Neuronal stem cell (in vitro differentiated cells): ENCODE data around the gene UFM1.

Source experiments
- DNase-seq: peaks from one replicate; pipeline ENCODE4 v3.0.0-alpha.2; 2013; ENCODE audit warnings: low spot score
- H2AFZ ChIP-seq: one replicate; pipeline ENCODE4 v1.6.1; 2013; ENCODE audit warnings: mild to moderate bottlenecking, low read length, inconsistent platforms
- H2AK5ac ChIP-seq: 2 replicates; pipeline ENCODE4 v1.6.1; 2013; ENCODE audit warnings: low read depth, mild to moderate bottlenecking, inconsistent platforms, low read length, moderate library complexity, mixed read lengths
- H2BK120ac ChIP-seq: 2 replicates; pipeline ENCODE4 v1.6.1; 2013; ENCODE audit warnings: low read depth, mild to moderate bottlenecking, inconsistent platforms, low read length, moderate library complexity, mixed read lengths
- H2BK12ac ChIP-seq: one replicate; pipeline ENCODE4 v1.6.1; 2013; ENCODE audit warnings: low read length, inconsistent platforms
- H2BK15ac ChIP-seq: 2 replicates; pipeline ENCODE4 v1.6.1; 2013; ENCODE audit warnings: mild to moderate bottlenecking, low read length, inconsistent platforms, mixed read lengths
- H2BK5ac ChIP-seq: one replicate; pipeline ENCODE4 v1.6.1; 2013; ENCODE audit warnings: inconsistent platforms, mild to moderate bottlenecking, low read length, moderate library complexity
- H3K14ac ChIP-seq: one replicate; pipeline ENCODE4 v1.6.1; 2013; ENCODE audit warnings: low read length, inconsistent platforms
- H3K18ac ChIP-seq: 2 replicates; pipeline ENCODE4 v1.6.1; 2013; ENCODE audit warnings: low read length, inconsistent platforms
- H3K23ac ChIP-seq: 2 replicates; pipeline ENCODE4 v1.6.1; 2013; ENCODE audit warnings: low read depth, mild to moderate bottlenecking, mixed read lengths, low read length, inconsistent platforms; ENCODE audit not compliant: poor library complexity
- H3K27ac ChIP-seq: replicated peaks from 3 replicates; pipeline ENCODE4 v1.5.1; 2013; ENCODE audit warnings: low read length, inconsistent platforms
- H3K27me3 ChIP-seq, 3 experiments: 2 replicates each; pipeline ENCODE4 v1.6.1; 2013; ENCODE audit warnings: low read length in 3 of 3, mild to moderate bottlenecking in 2 of 3, inconsistent platforms in 1 of 3, low read depth in 1 of 3, mixed read lengths in 1 of 3, moderate library complexity in 1 of 3; ENCODE audit not compliant: control insufficient read depth in 3 of 3, insufficient read depth in 3 of 3
- H3K36me3 ChIP-seq, 2 donors: replicated peaks in 1 of 2; 2 replicates each; pipeline ENCODE4 v1.6.1; 2013; ENCODE audit warnings: low read length in 2 of 2; ENCODE audit not compliant: control insufficient read depth in 2 of 2, insufficient read depth in 2 of 2
- H3K4ac ChIP-seq: 2 replicates; pipeline ENCODE4 v1.6.1; 2013; ENCODE audit warnings: inconsistent platforms, mild to moderate bottlenecking, low read length, moderate library complexity
- H3K4me1 ChIP-seq, 2 donors: 1 replicate in 1 of 2; 2 replicates in 1 of 2; pipeline ENCODE4 v1.6.1; 2013; ENCODE audit warnings: low read length in 2 of 2, low read depth in 1 of 2; ENCODE audit not compliant: control insufficient read depth in 2 of 2, insufficient read depth in 1 of 2
- H3K4me2 ChIP-seq: one replicate; pipeline ENCODE4 v1.6.1; 2013; ENCODE audit warnings: mild to moderate bottlenecking, low read length, inconsistent platforms; ENCODE audit not compliant: insufficient read depth, poor library complexity, severe bottlenecking
- H3K4me3 ChIP-seq, 2 donors: 2 replicates each; pipeline ENCODE4 v1.5.1; 2013; ENCODE audit warnings: low read length in 2 of 2, mild to moderate bottlenecking in 2 of 2, inconsistent platforms in 1 of 2, moderate library complexity in 1 of 2
- H3K79me1 ChIP-seq: one replicate; pipeline ENCODE4 v1.6.1; 2013; ENCODE audit warnings: low read depth, mild to moderate bottlenecking, inconsistent platforms, low read length, moderate library complexity
- H3K9ac ChIP-seq: one replicate; pipeline ENCODE4 v1.6.1; 2013; ENCODE audit warnings: mild to moderate bottlenecking, low read depth, low read length, inconsistent platforms; ENCODE audit not compliant: poor library complexity
- H3K9me3 ChIP-seq, 2 donors: replicated peaks in 1 of 2; 2 replicates each; pipeline versions ENCODE3 to v1.6.1; 2013; ENCODE audit warnings: low read length in 2 of 2, mild to moderate bottlenecking in 2 of 2, inconsistent platforms in 1 of 2, low read depth in 1 of 2, mixed read lengths in 1 of 2, moderate library complexity in 1 of 2; ENCODE audit not compliant: control insufficient read depth in 2 of 2, insufficient read depth in 1 of 2
- H4K8ac ChIP-seq: one replicate; pipeline ENCODE4 v1.6.1; 2013; ENCODE audit warnings: low read depth, mild to moderate bottlenecking, inconsistent platforms, low read length, moderate library complexity
- H4K91ac ChIP-seq: one replicate; pipeline ENCODE4 v1.6.1; 2013; ENCODE audit warnings: low read length, low read depth, mild to moderate bottlenecking, inconsistent platforms; ENCODE audit not compliant: poor library complexity
- WGBS, 2 donors: extraction: QIAGEN DNeasy Blood & Tissue Kit; methylation state at CpG; one replicate each; pipeline ENCODE4 v1.1.7; 2013; ENCODE audit warnings: missing lambda C conversion rate in 2 of 2, mixed read lengths in 1 of 2; ENCODE audit not compliant: insufficient read length in 2 of 2, insufficient replicate concordance in 1 of 2; ENCODE audit errors: extremely low coverage in 2 of 2; 5-methylcytosine and 5-hydroxymethylcytosine counted together

The UFM1 gene

GRCh38 chr13:38325426-38325825, 24.2 kb upstream of the UFM1 start:
- H3K79me1 ChIP-seq: no peaks in the 10 kb centered on the region
- no peak overlapping the region for H2AK5ac ChIP-seq
- no peak overlapping the region for H2BK5ac ChIP-seq
- no CpG with 5 or more reads among the region's 1 CpG for WGBS, 2 donors
- H3K9me3 ChIP-seq: no peaks in the 10 kb centered on the region
- H2BK12ac ChIP-seq: no peak overlapping the region
- no peak overlapping the region for H3K4me2 ChIP-seq
- H3K14ac ChIP-seq: no peak overlapping the region
- H3K4me1 ChIP-seq: no peaks in the 10 kb centered on the region
- H4K8ac ChIP-seq: no peak overlapping the region
- DNase-seq: no peak
- H3K4me3 ChIP-seq: no peak overlapping the region
- no peaks in the 10 kb centered on the region for H3K27me3 ChIP-seq
- H3K18ac ChIP-seq: no peak overlapping the region
- no peak overlapping the region for H2BK15ac ChIP-seq
- H3K36me3 ChIP-seq: no peaks in the 10 kb centered on the region
- H2BK120ac ChIP-seq: no peak overlapping the region
- H3K23ac ChIP-seq: no peak overlapping the region
- no peak overlapping the region for H3K4ac ChIP-seq
- no peak overlapping the region for H4K91ac ChIP-seq
- no peak overlapping the region for H3K9ac ChIP-seq
- no peak overlapping the region for H2AFZ ChIP-seq
- no peak overlapping the region for H3K27ac ChIP-seq

- Histone ChIP-seq H2BK15ac (no peak overlapping the region), H3K4ac (no peak overlapping the region), H4K8ac (no peak overlapping the region), H3K18ac (no peak overlapping the region), H3K14ac (no peak overlapping the region), H3K4me3 (no peak overlapping the region), H2BK12ac (no peak overlapping the region), H2BK5ac (no peak overlapping the region), H3K27ac (no peak overlapping the region), H3K9me3 (no peaks in the 10 kb centered on the region), H3K27me3 (no peaks in the 10 kb centered on the region), H2AK5ac (no peak overlapping the region), H3K4me1 (no peaks in the 10 kb centered on the region), H2AFZ (no peak overlapping the region), H3K79me1 (no peaks in the 10 kb centered on the region), H3K9ac (no peak overlapping the region), H3K36me3 (no peaks in the 10 kb centered on the region), H4K91ac (no peak overlapping the region), H2BK120ac (no peak overlapping the region), H3K23ac (no peak overlapping the region), H3K4me2 (no peak overlapping the region)
- no peak for DNase-seq
- whole genome bisulfite sequencing, 2 donors: no CpG with 5 or more reads among the region's 2 CpGs
Observed at GRCh38 chr13:38328699-38329098, 21.0 kb upstream of the UFM1 start.

GRCh38 chr13:38334845-38335244, 14.8 kb upstream of the UFM1 start:
- Histone ChIP-seq H3K4me3 (no peak overlapping the region), H3K36me3 (no peaks in the 10 kb centered on the region), H3K23ac (no peak overlapping the region), H3K4ac (no peak overlapping the region), H3K18ac (no peak overlapping the region), H3K4me1 (no peaks in the 10 kb centered on the region), H3K9ac (no peak overlapping the region), H2AFZ (peak overlapping the region; percentile 29), H4K91ac (no peak overlapping the region), H4K8ac (no peak overlapping the region), H3K79me1 (no peaks in the 10 kb centered on the region), H2BK15ac (no peak overlapping the region), H3K4me2 (no peak overlapping the region), H3K27me3 (no peaks in the 10 kb centered on the region), H3K27ac (no peak overlapping the region), H2AK5ac (no peak overlapping the region), H2BK5ac (no peak overlapping the region), H3K9me3 (no peaks in the 10 kb centered on the region), H3K14ac (no peak overlapping the region), H2BK120ac (no peak overlapping the region), H2BK12ac (no peak overlapping the region)
- DNase-seq: no peak
- no CpG with 5 or more reads among the region's 2 CpGs for WGBS, 2 donors

GRCh38 chr13:38338089-38338488, 11.6 kb upstream of the UFM1 start:
- Histone ChIP-seq H3K4me3 (no peak overlapping the region), H4K91ac (no peak overlapping the region), H3K79me1 (no peaks in the 10 kb centered on the region), H2AFZ (no peak overlapping the region), H3K36me3 (no peaks in the 10 kb centered on the region), H3K14ac (no peak overlapping the region), H3K4ac (no peak overlapping the region), H3K23ac (no peak overlapping the region), H3K9me3 (no peaks in the 10 kb centered on the region), H3K18ac (no peak overlapping the region), H2BK120ac (no peak overlapping the region), H2BK5ac (no peak overlapping the region), H2AK5ac (no peak overlapping the region), H3K4me2 (no peak overlapping the region), H4K8ac (no peak overlapping the region), H3K27me3 (no peaks in the 10 kb centered on the region), H3K9ac (no peak overlapping the region), H3K27ac (no peak overlapping the region), H2BK15ac (no peak overlapping the region), H3K4me1 (no peaks in the 10 kb centered on the region), H2BK12ac (no peak overlapping the region)
- WGBS, 2 donors: no CpG with 5 or more reads among the region's 2 CpGs
- DNase-seq: no peak
